ENCODE measurements around the gene CELF5. TPM values are rescaled to one million over a fixed set of nuclear protein-coding genes. Genes with fewer than 3 reads are reported as not detected.
"Not testable (repeated sequence)": the region's sequence is repeated elsewhere in the genome, so short reads cannot be mapped to it uniquely, and the experiment has no call there.

Gene CELF5
- total RNA-seq, 1 experiment from 2014 or later, result 1.2 TPM

GRCh38 chr19:3234800-3235199 is 10.3 kb downstream of the CELF5 start:
- no TSS peak for BruUV-seq (replicated peaks)
- Histone ChIP-seq H3K9me3 (ENCODE audit: control insufficient read depth, insufficient read depth, low read depth, low read length) (no peaks in the 10 kb centered on the region), H3K27ac (ENCODE audit: low read length) (no peak overlapping the region), H3K36me3 (ENCODE audit: control insufficient read depth, insufficient read depth, low read length) (no peaks in the 10 kb centered on the region), H3K4me1 (ENCODE audit: control insufficient read depth, insufficient read depth, low read length) (no peaks in the 10 kb centered on the region), H3K4me3 (ENCODE audit: low read depth in 2 of 2, low read length in 2 of 2) (no peak overlapping the region), H3K27me3 (ENCODE audit: control insufficient read depth, insufficient read depth, low read length) (no peaks in the 10 kb centered on the region)
- intact Hi-C loops (cut with micrococcal nuclease; ENCODE audit: unreplicated experiment), result no loop called here
- TF ChIP-seq CTCF (IDR thresholded peaks at IDR 0.05), result peak; percentile 64; the same call in 1 of the 2 replicates
- no peak for TF ChIP-seq REST (IDR thresholded peaks at IDR 0.05; ENCODE audit: insufficient read depth in 1 of 2, low read depth in 2 of 2, low read length in 1 of 2)
- no peak for TF ChIP-seq SIN3A (IDR thresholded peaks at IDR 0.05; ENCODE audit: borderline replicate concordance, insufficient read depth, low read depth, low read length)
- ChIA-PET CTCF (interaction anchor here (0.5 to 0.6 kb wide), 3 partner anchors 44 to 284 kb away, joined by 4 to 8 read pairs (median 5); no protein-coding TSS in a partner anchor), POLR2A (interaction anchor here (0.6 kb wide), 1 partner anchor 18 kb away, joined by 3 read pairs; no protein-coding TSS in a partner anchor)
- DNase-seq (ENCODE audit: low read depth, low spot score) (no peak), ATAC-seq (peak; percentile 63)
- in situ Hi-C loops (cut with HindIII; ENCODE audit: low pct_unique_long_range_greater_than_20kb, low sequenced_read_pairs), result no loop called here

- CTCF ChIA-PET; H3K4me3 ChIP-seq (ENCODE audit: low read depth in 2 of 2, low read length in 2 of 2); H3K27ac ChIP-seq (ENCODE audit: low read length); DNase-seq (ENCODE audit: low read depth, low spot score); in situ Hi-C loops (cut with HindIII; ENCODE audit: low pct_unique_long_range_greater_than_20kb, low sequenced_read_pairs); H3K36me3 ChIP-seq (ENCODE audit: control insufficient read depth, insufficient read depth, low read length); H3K27me3 ChIP-seq (ENCODE audit: control insufficient read depth, insufficient read depth, low read length); BruUV-seq (replicated peaks); H3K4me1 ChIP-seq (ENCODE audit: control insufficient read depth, insufficient read depth, low read length); ATAC-seq; POLR2A ChIA-PET; intact Hi-C loops (cut with micrococcal nuclease; ENCODE audit: unreplicated experiment); H3K9me3 ChIP-seq (ENCODE audit: control insufficient read depth, insufficient read depth, low read depth, low read length): not testable (repeated sequence)
Observed at GRCh38 chr19:3235604-3236003, 11.1 kb downstream of the CELF5 start.

GRCh38 chr19:3236272-3236671 is 11.8 kb downstream of the CELF5 start:
- DNase-seq (ENCODE audit: low read depth, low spot score) (no peak), ATAC-seq (no peak)
- in situ Hi-C loops (cut with HindIII; ENCODE audit: low pct_unique_long_range_greater_than_20kb, low sequenced_read_pairs), result no loop called here
- ChIA-PET CTCF (no interaction called here), POLR2A (no interaction called here)
- TF ChIP-seq CTCF (IDR thresholded peaks at IDR 0.05) (no peak), SIN3A (IDR thresholded peaks at IDR 0.05; ENCODE audit: borderline replicate concordance, insufficient read depth, low read depth, low read length) (no peak), TCF7L2 (IDR thresholded peaks at IDR 0.05; ENCODE audit: low read depth, low read length) (no peak), POLR2AphosphoS5 (IDR thresholded peaks at IDR 0.05; ENCODE audit: low read depth, low read length) (no peak), REST (IDR thresholded peaks at IDR 0.05; ENCODE audit: insufficient read depth in 1 of 2, low read depth in 2 of 2, low read length in 1 of 2) (no peak)
- BruUV-seq (replicated peaks), result no TSS peak
- no peak overlapping the region for H3K4me3 ChIP-seq (ENCODE audit: low read depth in 2 of 2, low read length in 2 of 2)
- H3K27ac ChIP-seq (ENCODE audit: low read length), result no peak overlapping the region
- H3K27me3 ChIP-seq (ENCODE audit: control insufficient read depth, insufficient read depth, low read length), result no peaks in the 10 kb centered on the region
- intact Hi-C loops (cut with micrococcal nuclease; ENCODE audit: unreplicated experiment), result no loop called here
- H3K4me1 ChIP-seq (ENCODE audit: control insufficient read depth, insufficient read depth, low read length), result no peaks in the 10 kb centered on the region
- no peaks in the 10 kb centered on the region for H3K36me3 ChIP-seq (ENCODE audit: control insufficient read depth, insufficient read depth, low read length)
- H3K9me3 ChIP-seq (ENCODE audit: control insufficient read depth, insufficient read depth, low read depth, low read length), result no peaks in the 10 kb centered on the region
